H9 (cell line): ENCODE results near the gene XAF1. TPM values are rescaled to one million over a fixed set of nuclear protein-coding genes. Genes with fewer than 3 reads are reported as not detected.

ENCODE experiments used
- DNase-seq: peaks from one replicate; pipeline ENCODE4 v3.0.0-alpha.2; 2017
- H2AFZ ChIP-seq: one replicate; pipeline ENCODE4 v1.6.1; 2013; ENCODE audit warnings: mild to moderate bottlenecking, low read length, control low read depth, moderate library complexity
- H2AK5ac ChIP-seq: 2 replicates; pipeline ENCODE4 v1.6.1; 2013; ENCODE audit warnings: low read length, control low read depth, mixed read lengths; ENCODE audit not compliant: insufficient read length
- H2BK120ac ChIP-seq: one replicate; pipeline ENCODE4 v1.6.1; 2013; ENCODE audit warnings: low read depth, mild to moderate bottlenecking, low read length, control low read depth, inconsistent platforms; ENCODE audit not compliant: poor library complexity, severe bottlenecking
- H2BK12ac ChIP-seq: 2 replicates; pipeline ENCODE4 v1.6.1; 2013; ENCODE audit warnings: low read length, control low read depth, mixed read lengths, low read depth; ENCODE audit not compliant: insufficient read length
- H2BK15ac ChIP-seq: 2 replicates; pipeline ENCODE4 v1.6.1; 2013; ENCODE audit warnings: low read depth, low read length, control low read depth
- H2BK20ac ChIP-seq: one replicate; pipeline ENCODE4 v1.6.1; 2013; ENCODE audit warnings: low read depth, mild to moderate bottlenecking, low read length, control low read depth, inconsistent platforms; ENCODE audit not compliant: poor library complexity, severe bottlenecking
- H2BK5ac ChIP-seq: 2 replicates; pipeline ENCODE4 v1.6.1; 2013; ENCODE audit warnings: low read length, control low read depth, mixed read lengths; ENCODE audit not compliant: insufficient read length
- H3K14ac ChIP-seq: 2 replicates; pipeline ENCODE4 v1.6.1; 2013; ENCODE audit warnings: low read length, control low read depth; ENCODE audit not compliant: insufficient read depth
- H3K18ac ChIP-seq: 2 replicates; pipeline ENCODE4 v1.6.1; 2013; ENCODE audit warnings: low read depth, mild to moderate bottlenecking, mixed read lengths, low read length, control low read depth; ENCODE audit not compliant: insufficient read length
- H3K23ac ChIP-seq: 2 replicates; pipeline ENCODE4 v1.6.1; 2013; ENCODE audit warnings: low read length, control low read depth, mixed read lengths, low read depth; ENCODE audit not compliant: insufficient read length
- H3K23me2 ChIP-seq: 2 replicates; pipeline ENCODE4 v1.6.1; 2013; ENCODE audit warnings: low read depth, mild to moderate bottlenecking, mixed read lengths, low read length, control low read depth; ENCODE audit not compliant: insufficient read length, poor library complexity, severe bottlenecking
- H3K27ac ChIP-seq: 2 replicates; pipeline ENCODE4 v1.5.1; 2013; ENCODE audit warnings: low read length, control low read depth, mixed read lengths, low read depth; ENCODE audit not compliant: insufficient read length
- H3K27me3 ChIP-seq: 2 replicates; pipeline ENCODE4 v1.6.1; 2013; ENCODE audit warnings: low read length, control low read depth, inconsistent platforms; ENCODE audit not compliant: insufficient read depth
- H3K4ac ChIP-seq: 2 replicates; pipeline ENCODE4 v1.6.1; 2013; ENCODE audit warnings: low read depth, mild to moderate bottlenecking, control low read depth, inconsistent platforms, low read length, moderate library complexity
- H3K4me1 ChIP-seq: 2 replicates; pipeline ENCODE4 v1.6.1; 2013; ENCODE audit warnings: low read length, control low read depth, inconsistent platforms; ENCODE audit not compliant: insufficient read depth
- H3K4me2 ChIP-seq: 2 replicates; pipeline ENCODE4 v1.6.1; 2013; ENCODE audit warnings: low read length, control low read depth, mixed read lengths; ENCODE audit not compliant: insufficient read length, insufficient read depth
- H3K56ac ChIP-seq: 2 replicates; pipeline ENCODE4 v1.6.1; 2013; ENCODE audit warnings: low read depth, mild to moderate bottlenecking, mixed read lengths, low read length, control low read depth; ENCODE audit not compliant: insufficient read length
- H3K79me1 ChIP-seq: 2 replicates; pipeline ENCODE4 v1.6.1; 2013; ENCODE audit warnings: low read depth, mild to moderate bottlenecking, moderate library complexity, low read length, control low read depth, inconsistent platforms; ENCODE audit not compliant: insufficient read depth, poor library complexity, severe bottlenecking
- H3K79me2 ChIP-seq: 2 replicates; pipeline ENCODE4 v1.6.1; 2013; ENCODE audit warnings: low read length, control low read depth, inconsistent platforms; ENCODE audit not compliant: insufficient read depth
- H3K9ac ChIP-seq: 2 replicates; pipeline ENCODE4 v1.6.1; 2013; ENCODE audit warnings: low read length, control low read depth, mixed read lengths; ENCODE audit not compliant: insufficient read length; ENCODE audit errors: extremely low read depth
- H3K9me3 ChIP-seq: one replicate; pipeline ENCODE4 v1.6.1; 2013; ENCODE audit warnings: low read depth, low read length, inconsistent platforms; ENCODE audit not compliant: control insufficient read depth
- H3T11ph ChIP-seq: one replicate; pipeline ENCODE4 v1.6.1; 2013; ENCODE audit warnings: mild to moderate bottlenecking, low read length, control low read depth, inconsistent platforms
- H4K20me1 ChIP-seq: one replicate; pipeline ENCODE4 v1.6.1; 2013; ENCODE audit not compliant: control insufficient read depth, insufficient read length, insufficient read depth
- H4K5ac ChIP-seq: 2 replicates; pipeline ENCODE4 v1.6.1; 2013; ENCODE audit warnings: low read depth, mild to moderate bottlenecking, mixed read lengths, low read length, control low read depth; ENCODE audit not compliant: insufficient read length
- H4K8ac ChIP-seq: replicated peaks from 2 replicates; pipeline ENCODE4 v1.6.1; 2013; ENCODE audit warnings: low read length, control low read depth, mixed read lengths, low read depth; ENCODE audit not compliant: insufficient read length
- H4K91ac ChIP-seq: 2 replicates; pipeline ENCODE4 v1.6.1; 2013; ENCODE audit warnings: low read depth, mild to moderate bottlenecking, moderate library complexity, mixed read lengths, low read length, control low read depth; ENCODE audit not compliant: insufficient read length
- H3K27ac Mint-ChIP-seq, 3 experiments: 2 replicates in 2 of 3; 3 replicates in 1 of 3; pipeline ENCODE4 v1.8.0; 2020 to 2021; ENCODE audit warnings: mixed read lengths in 3 of 3, mild to moderate bottlenecking in 1 of 3, moderate library complexity in 1 of 3
- H3K27me3 Mint-ChIP-seq: 2 replicates; pipeline ENCODE4 v1.8.0; 2021; ENCODE audit warnings: low read depth, mild to moderate bottlenecking, moderate library complexity, mixed read lengths
- H3K36me3 Mint-ChIP-seq, 3 experiments: 2 replicates in 2 of 3; 3 replicates in 1 of 3; pipeline ENCODE4 v1.8.0; 2020 to 2021; ENCODE audit warnings: low read depth in 3 of 3, mixed read lengths in 3 of 3; ENCODE audit not compliant: insufficient read depth in 1 of 3
- H3K4me1 Mint-ChIP-seq, 2 experiments: 2 replicates each; pipeline ENCODE4 v1.8.0; 2020; ENCODE audit warnings: mixed read lengths in 2 of 2
- H3K4me3 Mint-ChIP-seq, 2 experiments: 2 replicates in 1 of 2; 3 replicates in 1 of 2; pipeline ENCODE4 v1.8.0; 2020 to 2021; ENCODE audit warnings: mild to moderate bottlenecking in 2 of 2, mixed read lengths in 2 of 2, moderate library complexity in 1 of 2
- H3K9me3 Mint-ChIP-seq, 2 experiments: 2 replicates in 1 of 2; 3 replicates in 1 of 2; pipeline ENCODE4 v1.8.0; 2020; ENCODE audit warnings: mild to moderate bottlenecking in 2 of 2, mixed read lengths in 2 of 2, moderate library complexity in 1 of 2
- WGBS: extraction: QIAGEN DNeasy Blood & Tissue Kit; methylation state at CpG from one replicate; pipeline ENCODE4 v1.1.7; 2013; ENCODE audit warnings: missing lambda C conversion rate, low lambda C conversion rate, mixed read lengths; ENCODE audit not compliant: insufficient read length; ENCODE audit errors: extremely low coverage; 5-methylcytosine and 5-hydroxymethylcytosine counted together
- total RNA-seq: library from RNA; stranded (reverse); gene quantifications from 2 replicates; pipeline ENCODE4 v1.2.1, GENCODE V29; 2021
- TF ChIP-seq, protein P1 (sequence below): fragments of 200-600 bp; sonication (generic); conservative IDR thresholded peaks from 3 replicates; pipeline ENCODE4 v1.8.0; 2021; ENCODE audit warnings: antibody characterized with exemption, mild to moderate bottlenecking

Gene XAF1
- total RNA-seq, 1 experiment from 2014 or later: not detected

DNA sequence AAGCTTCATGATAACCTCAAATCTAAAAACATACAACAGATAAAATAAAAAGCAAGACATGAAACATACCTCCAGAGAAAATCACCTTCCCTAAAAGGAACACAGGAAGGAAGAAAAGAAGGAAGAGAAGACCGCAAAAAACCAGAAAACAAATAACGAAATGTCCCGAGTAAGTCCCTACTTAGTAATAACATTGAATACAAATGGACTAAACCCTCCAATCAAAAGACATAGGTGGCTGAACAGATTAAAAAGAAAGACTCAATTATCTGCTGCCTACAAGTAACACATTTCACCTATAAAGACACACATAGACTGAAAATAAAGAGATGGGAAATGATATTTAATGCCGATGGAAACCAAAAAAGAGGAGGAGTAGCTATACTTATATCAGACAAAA lies 26.4 kb downstream of the XAF1 start:
- Histone ChIP-seq H3T11ph (no peak overlapping the region), H2BK120ac (no peak overlapping the region), H3K18ac (no peak overlapping the region), H2AFZ (no peak overlapping the region), H2BK12ac (no peak overlapping the region), H2BK5ac (no peak overlapping the region), H4K8ac (no peak overlapping the region), H3K27ac (no peak overlapping the region), H4K91ac (no peak overlapping the region), H2AK5ac (no peak overlapping the region), H2BK15ac (no peak overlapping the region), H3K23me2 (no peaks in the 10 kb centered on the region), H3K4me1 (no peaks in the 10 kb centered on the region), H3K4ac (no peak overlapping the region), H3K9ac (no peak overlapping the region), H3K27me3 (no peaks in the 10 kb centered on the region), H3K9me3 (no peaks in the 10 kb centered on the region), H3K79me1 (no peaks in the 10 kb centered on the region), H3K4me2 (no peak overlapping the region), H3K79me2 (no peaks in the 10 kb centered on the region), H3K23ac (no peak overlapping the region), H3K56ac (no peak overlapping the region), H4K5ac (no peak overlapping the region), H2BK20ac (no peak overlapping the region), H3K14ac (no peak overlapping the region), H4K20me1 (no peaks in the 10 kb centered on the region)
- TF ChIP-seq, protein P1, sequence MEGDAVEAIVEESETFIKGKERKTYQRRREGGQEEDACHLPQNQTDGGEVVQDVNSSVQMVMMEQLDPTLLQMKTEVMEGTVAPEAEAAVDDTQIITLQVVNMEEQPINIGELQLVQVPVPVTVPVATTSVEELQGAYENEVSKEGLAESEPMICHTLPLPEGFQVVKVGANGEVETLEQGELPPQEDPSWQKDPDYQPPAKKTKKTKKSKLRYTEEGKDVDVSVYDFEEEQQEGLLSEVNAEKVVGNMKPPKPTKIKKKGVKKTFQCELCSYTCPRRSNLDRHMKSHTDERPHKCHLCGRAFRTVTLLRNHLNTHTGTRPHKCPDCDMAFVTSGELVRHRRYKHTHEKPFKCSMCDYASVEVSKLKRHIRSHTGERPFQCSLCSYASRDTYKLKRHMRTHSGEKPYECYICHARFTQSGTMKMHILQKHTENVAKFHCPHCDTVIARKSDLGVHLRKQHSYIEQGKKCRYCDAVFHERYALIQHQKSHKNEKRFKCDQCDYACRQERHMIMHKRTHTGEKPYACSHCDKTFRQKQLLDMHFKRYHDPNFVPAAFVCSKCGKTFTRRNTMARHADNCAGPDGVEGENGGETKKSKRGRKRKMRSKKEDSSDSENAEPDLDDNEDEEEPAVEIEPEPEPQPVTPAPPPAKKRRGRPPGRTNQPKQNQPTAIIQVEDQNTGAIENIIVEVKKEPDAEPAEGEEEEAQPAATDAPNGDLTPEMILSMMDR: no peak
- Mint-ChIP-seq H3K9me3 (no peaks in the 10 kb centered on the region; a peak in 1 of 5 replicates), H3K27ac (no peak overlapping the region), H3K4me1 (no peaks in the 10 kb centered on the region), H3K36me3 (no peaks in the 10 kb centered on the region), H3K27me3 (peaks cover 68% of the 10 kb centered on the region), H3K4me3 (no peak overlapping the region)
- no peak for DNase-seq
- no CpG with 5 or more reads among the region's 4 CpGs for WGBS
